Gastroesophageal sphincter (tissue), 4 donors: ENCODE data around the gene PDE11A. TPM values are rescaled to one million over a fixed set of nuclear protein-coding genes. Genes with fewer than 3 reads are reported as not detected.

Source experiments
- ATAC-seq: fragments of 150-250 bp; one replicate; pipeline ENCODE4 v1.9.1; 2016; ENCODE audit warnings: mild to moderate bottlenecking, moderate library complexity
- H3K27ac ChIP-seq, 4 donors: fragments of 200-600 bp; sonication (generic) in 3 of 4; 1 replicate in 3 of 4; 2 replicates in 1 of 4; pipeline ENCODE4 v1.5.1; 2016 to 2019
- H3K27me3 ChIP-seq: fragments of 200-600 bp; sonication (generic); one replicate; pipeline ENCODE4 v1.5.1; 2019
- H3K36me3 ChIP-seq, 2 donors: fragments of 200-600 bp; sonication (generic); one replicate each; pipeline ENCODE4 v1.5.1; 2019; ENCODE audit warnings: control low read depth in 1 of 2
- H3K4me1 ChIP-seq, 3 donors: fragments of 200-600 bp; sonication (generic); 1 replicate in 2 of 3; 2 replicates in 1 of 3; pipeline ENCODE4 v1.5.1; 2016 to 2019; ENCODE audit warnings: control low read depth in 2 of 3
- H3K4me3 ChIP-seq, 2 donors: fragments of 200-600 bp; sonication (generic); one replicate each; pipeline ENCODE4 v1.5.1; 2019; ENCODE audit warnings: mild to moderate bottlenecking in 1 of 2, moderate library complexity in 1 of 2
- H3K9me3 ChIP-seq, 3 donors: fragments of 200-600 bp; sonication (generic); one replicate each; pipeline ENCODE4 v1.5.1; 2017 to 2019; ENCODE audit warnings: control low read depth in 2 of 3
- CTCF ChIP-seq, 4 experiments: fragments of 200-600 bp in 2 of 4; fragments of 450-650 bp in 2 of 4; sonication (generic) in 1 of 4; IDR thresholded peaks; one replicate each; pipeline ENCODE4 v1.5.1; 2017 to 2019; ENCODE audit warnings: antibody characterized with exemption in 4 of 4, mild to moderate bottlenecking in 2 of 4, moderate library complexity in 2 of 4
- EP300 ChIP-seq: sonication (generic); formaldehyde crosslinking; IDR thresholded peaks from one replicate; pipeline ENCODE4 v1.6.1; 2017; ENCODE audit warnings: antibody characterized with exemption, mild to moderate bottlenecking
- POLR2A ChIP-seq, 2 donors: fragments of 450-650 bp; IDR thresholded peaks; one replicate each; pipeline ENCODE4 v1.6.1; 2017; ENCODE audit warnings: antibody characterized with exemption in 2 of 2, mild to moderate bottlenecking in 2 of 2, moderate library complexity in 1 of 2
- POLR2AphosphoS5 ChIP-seq: sonication (generic); formaldehyde crosslinking; IDR thresholded peaks from one replicate; pipeline ENCODE4 v1.6.1; 2017; ENCODE audit warnings: antibody characterized with exemption
- WGBS, 2 donors: methylation state at CpG; one replicate each; pipeline ENCODE4 v1.1.5; 2018; ENCODE audit warnings: low coverage in 1 of 2; 5-methylcytosine and 5-hydroxymethylcytosine counted together
- total RNA-seq, 4 donors: library from RNA; depleted of rRNA; stranded (reverse); fragments of >200 nt; gene quantifications; one replicate each; pipeline ENCODE4 v1.1.0, GENCODE V29; 2016

The PDE11A gene
- total RNA-seq = 1 to 10 TPM in 1 of 4 donors, under 1 TPM in 2, not detected in 1; 0.13 to 1.9 (median 0.16) TPM

- WGBS, 2 donors = 2 to 13% methylated on average over 4 to 12 of the region's 44 CpGs
- no peak for TF ChIP-seq CTCF (IDR thresholded peaks at IDR 0.05)
- no peak for TF ChIP-seq EP300
- peak; percentile 65 for TF ChIP-seq POLR2AphosphoS5
- peak in 1 of 2 donors; percentile 16 for TF ChIP-seq POLR2A (IDR thresholded peaks at IDR 0.05)
- H3K27me3 ChIP-seq = peaks cover 34% of the 10 kb centered on the region
- peak within 1 kb of the TSS; percentile 19 to 51 for H3K4me3 ChIP-seq
- ATAC-seq = peak; percentile 93
- no peaks in the 10 kb centered on the region for H3K9me3 ChIP-seq
- no peaks in the 10 kb centered on the region for H3K36me3 ChIP-seq
- H3K27ac ChIP-seq = peak within 1 kb of the TSS in 1 of 4 donors; percentile 55
- H3K4me1 ChIP-seq = peaks cover 0 to 16% (median 3%) of the 10 kb centered on the region in 3 donors
Measured at GRCh38 chr2:178072383-178073301, at the start of gene PDE11A. PDE11A (minus strand) TSS chr2:178072777; CDS start chr2:178072437, 340 bp downstream.

GRCh38 chr2:178119179-178119922 lies 46.8 kb upstream of the PDE11A start:
- Histone ChIP-seq H3K4me3 (no peak overlapping the region), H3K9me3 (no peaks in the 10 kb centered on the region), H3K27ac (no peak overlapping the region), H3K4me1 (peaks cover 0 to 1% (median 0%) of the 10 kb centered on the region in 3 donors), H3K27me3 (no peaks in the 10 kb centered on the region), H3K36me3 (peaks cover 4 to 76% of the 10 kb centered on the region in 2 donors)
- WGBS, 2 donors = 84 to 94% methylated on average over 3 of the region's 3 CpGs
- ATAC-seq = no peak
- no peak for TF ChIP-seq CTCF (IDR thresholded peaks at IDR 0.05)
- no peak for TF ChIP-seq POLR2A (IDR thresholded peaks at IDR 0.05)
- no peak for TF ChIP-seq POLR2AphosphoS5
- no peak for TF ChIP-seq EP300

- Histone ChIP-seq H3K4me3 (no peak overlapping the region), H3K27me3 (no peaks in the 10 kb centered on the region), H3K4me1 (peaks cover 0 to 18% (median 0%) of the 10 kb centered on the region in 3 donors), H3K27ac (no peak overlapping the region), H3K9me3 (no peaks in the 10 kb centered on the region), H3K36me3 (peaks cover 0 to 59% of the 10 kb centered on the region in 2 donors)
- WGBS, 2 donors = 100% methylated on average over 1 of the region's 1 CpG
- TF ChIP-seq POLR2A (IDR thresholded peaks at IDR 0.05) (no peak), CTCF (IDR thresholded peaks at IDR 0.05) (no peak)
- ATAC-seq = no peak
Measured at GRCh38 chr2:178117725-178118124, 45.1 kb upstream of the PDE11A start.

GRCh38 chr2:178115271-178115670 lies 42.7 kb upstream of the PDE11A start:
- Histone ChIP-seq H3K27me3 (no peaks in the 10 kb centered on the region), H3K4me3 (no peak overlapping the region), H3K36me3 (peaks cover 0 to 35% of the 10 kb centered on the region in 2 donors), H3K4me1 (peaks cover 0 to 24% (median 0%) of the 10 kb centered on the region in 3 donors), H3K27ac (no peak overlapping the region), H3K9me3 (no peaks in the 10 kb centered on the region)
- no peak for ATAC-seq
- TF ChIP-seq CTCF (IDR thresholded peaks at IDR 0.05) = no peak
- no peak for TF ChIP-seq POLR2AphosphoS5
- no peak for TF ChIP-seq POLR2A (IDR thresholded peaks at IDR 0.05)
- TF ChIP-seq EP300 = no peak
